IMR-90 (cell line): ENCODE data around the gene BTN3A1. TPM values are rescaled to one million over a fixed set of nuclear protein-coding genes. Genes with fewer than 3 reads are reported as not detected.

Source experiments
- ATAC-seq: fragments of 200-7000 bp; cut with Tn5 transposase; 2 replicates; pipeline ENCODE4 v1.9.1; 2020; ENCODE audit warnings: low read depth, mild to moderate bottlenecking, moderate library complexity
- BruUV-seq: library from RNA; stranded (reverse); fragments of 400-500 nt; replicated peaks from 2 replicates; lab custom pipeline; 2021; lab: Mats Ljungman, UMichigan
- CTCF ChIA-PET: fragments of 300-600 bp; formaldehyde crosslinking; extraction: SDS; loops from one replicate; lab custom pipeline; 2021; ENCODE audit warnings: antibody characterized with exemption; lab: Yijun Ruan, JAX
- POLR2A ChIA-PET: fragments of 300-600 bp; sonication (Branson Sonifier 250); formaldehyde crosslinking; loops from one replicate; lab custom pipeline; 2022; ENCODE audit warnings: antibody characterized with exemption; ENCODE audit not compliant: unreplicated experiment; lab: Charles Lee
- DNase-seq: peaks from one replicate; pipeline ENCODE4 v3.0.0; 2013
- H2AFZ ChIP-seq: replicated peaks from 2 replicates; pipeline ENCODE3; 2013; ENCODE audit warnings: low read length, mild to moderate bottlenecking; ENCODE audit not compliant: poor library complexity
- H2AK5ac ChIP-seq: 2 replicates; pipeline ENCODE4 v1.6.1; 2013; ENCODE audit warnings: low read depth, low read length, inconsistent platforms
- H2AK9ac ChIP-seq: replicated peaks from 2 replicates; pipeline ENCODE3; 2013; ENCODE audit warnings: mild to moderate bottlenecking, low read depth, low read length, moderate library complexity; ENCODE audit not compliant: poor library complexity
- H2BK120ac ChIP-seq: 2 replicates; pipeline ENCODE4 v1.6.1; 2013; ENCODE audit warnings: low read depth, low read length, inconsistent platforms
- H2BK15ac ChIP-seq: 3 replicates; pipeline ENCODE4 v1.6.1; 2013; ENCODE audit warnings: low read depth, low read length, inconsistent platforms
- H2BK20ac ChIP-seq: 2 replicates; pipeline ENCODE4 v1.6.1; 2013; ENCODE audit warnings: low read depth, mild to moderate bottlenecking, inconsistent platforms, low read length, moderate library complexity
- H2BK5ac ChIP-seq: 2 replicates; pipeline ENCODE4 v1.6.1; 2013; ENCODE audit warnings: mild to moderate bottlenecking, low read depth, low read length, inconsistent platforms; ENCODE audit not compliant: poor library complexity, severe bottlenecking
- H3K14ac ChIP-seq: replicated peaks from 2 replicates; pipeline ENCODE4 v1.6.1; 2013; ENCODE audit warnings: low read depth, low read length, inconsistent platforms
- H3K18ac ChIP-seq: 2 replicates; pipeline ENCODE4 v1.6.1; 2013; ENCODE audit warnings: low read depth, low read length, control low read depth
- H3K23ac ChIP-seq: 2 replicates; pipeline ENCODE4 v1.6.1; 2013; ENCODE audit warnings: low read depth, low read length, inconsistent platforms
- H3K27ac ChIP-seq: 2 replicates; pipeline ENCODE4 v1.5.1; 2013; ENCODE audit warnings: mild to moderate bottlenecking, control low read depth, low read length; ENCODE audit not compliant: insufficient read depth
- H3K27me3 ChIP-seq: 2 replicates; pipeline ENCODE4 v1.6.1; 2013; ENCODE audit warnings: low read length; ENCODE audit not compliant: control insufficient read depth, insufficient read depth
- H3K36me3 ChIP-seq: 2 replicates; pipeline ENCODE4 v1.6.1; 2013; ENCODE audit warnings: low read length, mixed read lengths; ENCODE audit not compliant: control insufficient read depth, insufficient read depth
- H3K4ac ChIP-seq: 2 replicates; pipeline ENCODE4 v1.6.1; 2013; ENCODE audit warnings: low read depth, low read length, inconsistent platforms
- H3K4me1 ChIP-seq: 2 replicates; pipeline ENCODE4 v1.6.1; 2013; ENCODE audit warnings: low read length, mixed read lengths; ENCODE audit not compliant: control insufficient read depth, insufficient read depth
- H3K4me2 ChIP-seq: 2 replicates; pipeline ENCODE4 v1.6.1; 2013; ENCODE audit warnings: low read depth, mild to moderate bottlenecking, control low read depth, low read length, moderate library complexity
- H3K4me3 ChIP-seq: 2 replicates; pipeline ENCODE4 v1.5.1; 2013; ENCODE audit warnings: low read depth, mild to moderate bottlenecking, control low read depth, low read length, moderate library complexity; ENCODE audit not compliant: insufficient read depth
- H3K56ac ChIP-seq: 2 replicates; pipeline ENCODE4 v1.6.1; 2013; ENCODE audit warnings: low read length, inconsistent platforms; ENCODE audit not compliant: insufficient read depth; ENCODE audit errors: extremely low read depth
- H3K79me1 ChIP-seq, 2 experiments: 2 replicates each; pipeline ENCODE4 v1.6.1; 2013; ENCODE audit warnings: low read length in 2 of 2, inconsistent platforms in 1 of 2, low read depth in 1 of 2
- H3K9ac ChIP-seq: 2 replicates; pipeline ENCODE4 v1.6.1; 2013; ENCODE audit warnings: low read depth, low read length, control low read depth
- H3K9me1 ChIP-seq: 2 replicates; pipeline ENCODE4 v1.6.1; 2013; ENCODE audit warnings: low read length, inconsistent platforms; ENCODE audit not compliant: insufficient read depth
- H3K9me3 ChIP-seq: 2 replicates; pipeline ENCODE4 v1.6.1; 2013; ENCODE audit warnings: low read length; ENCODE audit not compliant: control insufficient read depth, insufficient read depth
- H4K20me1 ChIP-seq: 2 replicates; pipeline ENCODE4 v1.6.1; 2013; ENCODE audit warnings: low read length, inconsistent platforms; ENCODE audit not compliant: insufficient read depth
- H4K5ac ChIP-seq: 2 replicates; pipeline ENCODE4 v1.6.1; 2013; ENCODE audit warnings: mild to moderate bottlenecking, low read depth, low read length, control low read depth
- H4K8ac ChIP-seq, 2 experiments: 2 replicates each; pipeline ENCODE4 v1.6.1; 2013; ENCODE audit warnings: low read depth in 2 of 2, low read length in 2 of 2, control low read depth in 1 of 2, inconsistent platforms in 1 of 2
- H4K91ac ChIP-seq: 2 replicates; pipeline ENCODE4 v1.6.1; 2013; ENCODE audit warnings: low read depth, low read length, inconsistent platforms; ENCODE audit not compliant: insufficient read depth
- BHLHE40 ChIP-seq: fragments of 150-350 bp; IDR thresholded peaks from 2 replicates; pipeline ENCODE4 v1.6.1; 2016; ENCODE audit warnings: mild to moderate bottlenecking, low read depth, low read length
- CEBPB ChIP-seq: IDR thresholded peaks from 2 replicates; pipeline ENCODE4 v1.6.1; 2012; ENCODE audit warnings: low read depth, low read length, improper control_type of control experiment
- CHD1 ChIP-seq: IDR thresholded peaks from 2 replicates; pipeline ENCODE4 v1.6.1; 2012; ENCODE audit warnings: low read depth, low read length, improper control_type of control experiment
- FOS ChIP-seq: fragments of 150-350 bp; IDR thresholded peaks from 2 replicates; pipeline ENCODE4 v1.6.1; 2016; ENCODE audit warnings: low read depth, low read length
- MAFK ChIP-seq: IDR thresholded peaks from 2 replicates; pipeline ENCODE4 v1.6.1; 2012; ENCODE audit warnings: low read depth, low read length, improper control_type of control experiment
- MAZ ChIP-seq: IDR thresholded peaks from 2 replicates; pipeline ENCODE4 v1.6.1; 2012; ENCODE audit warnings: low read depth, mild to moderate bottlenecking, low read length, improper control_type of control experiment, moderate library complexity, borderline replicate concordance
- MXI1 ChIP-seq: IDR thresholded peaks from 2 replicates; pipeline ENCODE4 v1.6.1; 2012; ENCODE audit warnings: low read depth, mild to moderate bottlenecking, low read length, moderate library complexity, borderline replicate concordance
- NFE2L2 ChIP-seq: fragments of 150-350 bp; IDR thresholded peaks from 2 replicates; pipeline ENCODE4 v1.6.1; 2016; ENCODE audit warnings: low read depth, mild to moderate bottlenecking, low read length
- POLR2A ChIP-seq: IDR thresholded peaks from 2 replicates; pipeline ENCODE4 v1.6.1; 2012; ENCODE audit warnings: mild to moderate bottlenecking, low read depth, low read length
- RAD21 ChIP-seq: IDR thresholded peaks from 2 replicates; pipeline ENCODE4 v1.6.1; 2012; ENCODE audit warnings: low read length, improper control_type of control experiment
- RCOR1 ChIP-seq: IDR thresholded peaks from 2 replicates; pipeline ENCODE4 v1.6.1; 2012; ENCODE audit warnings: mild to moderate bottlenecking, low read length, improper control_type of control experiment; ENCODE audit not compliant: insufficient replicate concordance
- RFX5 ChIP-seq: IDR thresholded peaks from 2 replicates; pipeline ENCODE4 v1.8.0; 2012; ENCODE audit warnings: low read depth, mild to moderate bottlenecking, low read length, moderate library complexity
- SMC3 ChIP-seq: fragments of 150-350 bp; IDR thresholded peaks from 2 replicates; pipeline ENCODE4 v1.6.1; 2016; ENCODE audit warnings: low read depth, mild to moderate bottlenecking, antibody characterized with exemption, low read length, moderate library complexity
- WGBS, 2 experiments: methylation state at CpG; one replicate each; pipeline versions ENCODE4 v1.1.5 to v1.1.7; 2013; ENCODE audit warnings: missing lambda C conversion rate in 2 of 2; ENCODE audit not compliant: insufficient read length in 1 of 2; ENCODE audit errors: extremely low coverage in 2 of 2; 5-methylcytosine and 5-hydroxymethylcytosine counted together
- dilution Hi-C: fragments of 300-500 bp; cut with HindIII; formaldehyde crosslinking; loops from one replicate; pipeline ENCODE4 v1.14.3; 2018; ENCODE audit warnings: low sequenced_read_pairs; ENCODE audit not compliant: unreplicated experiment
- in situ Hi-C: fragments of 300-500 bp; cut with MboI; formaldehyde crosslinking; loops from 3 replicates; pipeline ENCODE4 v1.14.3; 2019; ENCODE audit warnings: low sequenced_read_pairs, inconsistent platforms, mixed read lengths
- intact Hi-C: fragments of 100-400 bp; cut with micrococcal nuclease; formaldehyde crosslinking; loops from 2 replicates; pipeline ENCODE4 v1.10.0; 2022
- polyA plus RNA-seq, 3 experiments: library from polyadenylated mRNA; depleted of rRNA; stranded (reverse); fragments of >200 nt; gene quantifications; 2 replicates each; pipeline ENCODE4 v1.2.3, GENCODE V29; 2012; ENCODE audit warnings: low replicate concordance in 1 of 3
- total RNA-seq: library from RNA; depleted of rRNA; stranded (reverse); fragments of >200 nt; gene quantifications from 2 replicates; pipeline ENCODE4 v1.2.3, GENCODE V29; 2012
- TF ChIP-seq, protein P1 (sequence below): fragments of 150-350 bp; IDR thresholded peaks from 2 replicates; pipeline ENCODE4 v1.6.1; 2016; ENCODE audit warnings: low read depth, mild to moderate bottlenecking, low read length, moderate library complexity, borderline replicate concordance
- TF ChIP-seq, protein P2 (sequence below): fragments of 150-350 bp; IDR thresholded peaks from 2 replicates; pipeline ENCODE4 v1.6.1; 2017; ENCODE audit warnings: mild to moderate bottlenecking, antibody characterized with exemption, low read length, low read depth
- TF ChIP-seq, protein P3 (sequence below): conservative IDR thresholded peaks from 2 replicates; pipeline ENCODE4 v1.5.1; 2012; ENCODE audit warnings: mild to moderate bottlenecking, low read depth, low read length, improper control_type of control experiment

BTN3A1 gene
- total and polyA plus RNA-seq, 2 of the 4 experiments (the other 2 are of a cell fraction), result 14.4 to 16.5 TPM

DNA sequence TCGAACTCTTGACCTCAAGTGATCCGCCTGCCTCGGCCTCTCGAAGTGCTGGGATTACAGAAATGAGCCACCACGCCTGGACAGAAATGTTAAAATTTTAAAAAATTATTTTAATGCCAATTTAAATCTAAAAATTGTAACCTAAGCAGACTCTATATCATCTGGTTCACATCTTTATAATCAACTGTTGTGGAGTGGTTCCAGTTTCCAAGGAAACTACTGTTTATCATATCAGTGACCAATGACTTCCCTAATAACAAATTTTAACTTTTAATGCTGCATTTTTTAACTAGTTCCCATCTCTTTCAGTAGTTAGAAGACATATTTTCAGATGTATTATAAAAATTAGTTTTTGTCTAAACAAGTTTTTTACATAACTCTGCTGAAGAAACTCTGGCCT lies 42.3 kb upstream of the BTN3A1 start:
- H3K27me3 ChIP-seq, result no peaks in the 10 kb centered on the region
- no peak for ATAC-seq
- ChIA-PET CTCF (interaction anchor here (0.7 kb wide), 1 partner anchor 503 kb away, joined by 3 read pairs; no protein-coding TSS in a partner anchor), POLR2A (no interaction called here)
- H3K14ac ChIP-seq, result no peak overlapping the region
- H2BK20ac ChIP-seq, result no peak overlapping the region
- peaks cover 4% of the 10 kb centered on the region; the same call in 1 of the 2 replicates for H3K9me1 ChIP-seq
- no peak overlapping the region for H2BK15ac ChIP-seq
- H2BK5ac ChIP-seq, result no peak overlapping the region
- no peaks in the 10 kb centered on the region for H4K20me1 ChIP-seq
- H3K27ac ChIP-seq, result no peak overlapping the region
- no CpG with 5 or more reads among the region's 5 CpGs for WGBS, 2 experiments
- no peaks in the 10 kb centered on the region for H3K9me3 ChIP-seq
- no peak overlapping the region for H4K5ac ChIP-seq
- no peaks in the 10 kb centered on the region for H3K36me3 ChIP-seq
- H3K9ac ChIP-seq, result no peak overlapping the region
- in situ Hi-C loops (no loop called here), dilution Hi-C loops (no loop called here), intact Hi-C loops (no loop called here)
- H2AFZ ChIP-seq, result no peak overlapping the region
- no peaks in the 10 kb centered on the region for H3K79me1 ChIP-seq
- H3K23ac ChIP-seq, result no peak overlapping the region
- no peak overlapping the region for H4K8ac ChIP-seq
- no peak overlapping the region for H2AK9ac ChIP-seq
- DNase-seq, result no peak
- peaks cover 8% of the 10 kb centered on the region for H3K4me1 ChIP-seq
- H3K18ac ChIP-seq, result no peak overlapping the region
- no peak overlapping the region for H3K4me3 ChIP-seq
- no peak overlapping the region for H3K4me2 ChIP-seq
- H3K56ac ChIP-seq, result no peak overlapping the region
- no peak overlapping the region for H2AK5ac ChIP-seq
- no peak overlapping the region for H3K4ac ChIP-seq
- H4K91ac ChIP-seq, result no peak overlapping the region
- no peak overlapping the region for H2BK120ac ChIP-seq
- no peak for TF ChIP-seq CEBPB
- TF ChIP-seq, protein P1, sequence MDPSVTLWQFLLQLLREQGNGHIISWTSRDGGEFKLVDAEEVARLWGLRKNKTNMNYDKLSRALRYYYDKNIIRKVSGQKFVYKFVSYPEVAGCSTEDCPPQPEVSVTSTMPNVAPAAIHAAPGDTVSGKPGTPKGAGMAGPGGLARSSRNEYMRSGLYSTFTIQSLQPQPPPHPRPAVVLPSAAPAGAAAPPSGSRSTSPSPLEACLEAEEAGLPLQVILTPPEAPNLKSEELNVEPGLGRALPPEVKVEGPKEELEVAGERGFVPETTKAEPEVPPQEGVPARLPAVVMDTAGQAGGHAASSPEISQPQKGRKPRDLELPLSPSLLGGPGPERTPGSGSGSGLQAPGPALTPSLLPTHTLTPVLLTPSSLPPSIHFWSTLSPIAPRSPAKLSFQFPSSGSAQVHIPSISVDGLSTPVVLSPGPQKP, result no peak
- TF ChIP-seq MAZ, result no peak
- TF ChIP-seq MXI1, result no peak
- TF ChIP-seq FOS, result no peak
- no peak for TF ChIP-seq NFE2L2
- no peak for TF ChIP-seq RFX5
- TF ChIP-seq, protein P2, sequence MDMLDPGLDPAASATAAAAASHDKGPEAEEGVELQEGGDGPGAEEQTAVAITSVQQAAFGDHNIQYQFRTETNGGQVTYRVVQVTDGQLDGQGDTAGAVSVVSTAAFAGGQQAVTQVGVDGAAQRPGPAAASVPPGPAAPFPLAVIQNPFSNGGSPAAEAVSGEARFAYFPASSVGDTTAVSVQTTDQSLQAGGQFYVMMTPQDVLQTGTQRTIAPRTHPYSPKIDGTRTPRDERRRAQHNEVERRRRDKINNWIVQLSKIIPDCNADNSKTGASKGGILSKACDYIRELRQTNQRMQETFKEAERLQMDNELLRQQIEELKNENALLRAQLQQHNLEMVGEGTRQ, result no peak
- no peak for TF ChIP-seq CHD1
- TF ChIP-seq SMC3, result no peak
- no peak for TF ChIP-seq POLR2A
- no peak for TF ChIP-seq MAFK
- TF ChIP-seq RAD21, result no peak
- no peak for TF ChIP-seq RCOR1
- TF ChIP-seq, protein P3, sequence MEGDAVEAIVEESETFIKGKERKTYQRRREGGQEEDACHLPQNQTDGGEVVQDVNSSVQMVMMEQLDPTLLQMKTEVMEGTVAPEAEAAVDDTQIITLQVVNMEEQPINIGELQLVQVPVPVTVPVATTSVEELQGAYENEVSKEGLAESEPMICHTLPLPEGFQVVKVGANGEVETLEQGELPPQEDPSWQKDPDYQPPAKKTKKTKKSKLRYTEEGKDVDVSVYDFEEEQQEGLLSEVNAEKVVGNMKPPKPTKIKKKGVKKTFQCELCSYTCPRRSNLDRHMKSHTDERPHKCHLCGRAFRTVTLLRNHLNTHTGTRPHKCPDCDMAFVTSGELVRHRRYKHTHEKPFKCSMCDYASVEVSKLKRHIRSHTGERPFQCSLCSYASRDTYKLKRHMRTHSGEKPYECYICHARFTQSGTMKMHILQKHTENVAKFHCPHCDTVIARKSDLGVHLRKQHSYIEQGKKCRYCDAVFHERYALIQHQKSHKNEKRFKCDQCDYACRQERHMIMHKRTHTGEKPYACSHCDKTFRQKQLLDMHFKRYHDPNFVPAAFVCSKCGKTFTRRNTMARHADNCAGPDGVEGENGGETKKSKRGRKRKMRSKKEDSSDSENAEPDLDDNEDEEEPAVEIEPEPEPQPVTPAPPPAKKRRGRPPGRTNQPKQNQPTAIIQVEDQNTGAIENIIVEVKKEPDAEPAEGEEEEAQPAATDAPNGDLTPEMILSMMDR, result no peak
- no peak for TF ChIP-seq BHLHE40
- no TSS peak for BruUV-seq
